H9 (cell line): ENCODE data around the gene FAM13A. TPM values are rescaled to one million over a fixed set of nuclear protein-coding genes. Genes with fewer than 3 reads are reported as not detected.

Experiments
- DNase-seq: peaks from one replicate; pipeline ENCODE4 v3.0.0-alpha.2; 2017
- H2AFZ ChIP-seq: one replicate; pipeline ENCODE4 v1.6.1; 2013; ENCODE audit warnings: mild to moderate bottlenecking, low read length, control low read depth, moderate library complexity
- H2AK5ac ChIP-seq: 2 replicates; pipeline ENCODE4 v1.6.1; 2013; ENCODE audit warnings: low read length, control low read depth, mixed read lengths; ENCODE audit not compliant: insufficient read length
- H2BK120ac ChIP-seq: one replicate; pipeline ENCODE4 v1.6.1; 2013; ENCODE audit warnings: low read depth, mild to moderate bottlenecking, low read length, control low read depth, inconsistent platforms; ENCODE audit not compliant: poor library complexity, severe bottlenecking
- H2BK12ac ChIP-seq: 2 replicates; pipeline ENCODE4 v1.6.1; 2013; ENCODE audit warnings: low read length, control low read depth, mixed read lengths, low read depth; ENCODE audit not compliant: insufficient read length
- H2BK15ac ChIP-seq: 2 replicates; pipeline ENCODE4 v1.6.1; 2013; ENCODE audit warnings: low read depth, low read length, control low read depth
- H2BK20ac ChIP-seq: one replicate; pipeline ENCODE4 v1.6.1; 2013; ENCODE audit warnings: low read depth, mild to moderate bottlenecking, low read length, control low read depth, inconsistent platforms; ENCODE audit not compliant: poor library complexity, severe bottlenecking
- H2BK5ac ChIP-seq: 2 replicates; pipeline ENCODE4 v1.6.1; 2013; ENCODE audit warnings: low read length, control low read depth, mixed read lengths; ENCODE audit not compliant: insufficient read length
- H3K14ac ChIP-seq: 2 replicates; pipeline ENCODE4 v1.6.1; 2013; ENCODE audit warnings: low read length, control low read depth; ENCODE audit not compliant: insufficient read depth
- H3K18ac ChIP-seq: 2 replicates; pipeline ENCODE4 v1.6.1; 2013; ENCODE audit warnings: low read depth, mild to moderate bottlenecking, mixed read lengths, low read length, control low read depth; ENCODE audit not compliant: insufficient read length
- H3K23ac ChIP-seq: 2 replicates; pipeline ENCODE4 v1.6.1; 2013; ENCODE audit warnings: low read length, control low read depth, mixed read lengths, low read depth; ENCODE audit not compliant: insufficient read length
- H3K23me2 ChIP-seq: 2 replicates; pipeline ENCODE4 v1.6.1; 2013; ENCODE audit warnings: low read depth, mild to moderate bottlenecking, mixed read lengths, low read length, control low read depth; ENCODE audit not compliant: insufficient read length, poor library complexity, severe bottlenecking
- H3K27ac ChIP-seq: 2 replicates; pipeline ENCODE4 v1.5.1; 2013; ENCODE audit warnings: low read length, control low read depth, mixed read lengths, low read depth; ENCODE audit not compliant: insufficient read length
- H3K27me3 ChIP-seq: 2 replicates; pipeline ENCODE4 v1.6.1; 2013; ENCODE audit warnings: low read length, control low read depth, inconsistent platforms; ENCODE audit not compliant: insufficient read depth
- H3K4ac ChIP-seq: 2 replicates; pipeline ENCODE4 v1.6.1; 2013; ENCODE audit warnings: low read depth, mild to moderate bottlenecking, control low read depth, inconsistent platforms, low read length, moderate library complexity
- H3K4me1 ChIP-seq: 2 replicates; pipeline ENCODE4 v1.6.1; 2013; ENCODE audit warnings: low read length, control low read depth, inconsistent platforms; ENCODE audit not compliant: insufficient read depth
- H3K4me2 ChIP-seq: 2 replicates; pipeline ENCODE4 v1.6.1; 2013; ENCODE audit warnings: low read length, control low read depth, mixed read lengths; ENCODE audit not compliant: insufficient read length, insufficient read depth
- H3K56ac ChIP-seq: 2 replicates; pipeline ENCODE4 v1.6.1; 2013; ENCODE audit warnings: low read depth, mild to moderate bottlenecking, mixed read lengths, low read length, control low read depth; ENCODE audit not compliant: insufficient read length
- H3K79me1 ChIP-seq: 2 replicates; pipeline ENCODE4 v1.6.1; 2013; ENCODE audit warnings: low read depth, mild to moderate bottlenecking, moderate library complexity, low read length, control low read depth, inconsistent platforms; ENCODE audit not compliant: insufficient read depth, poor library complexity, severe bottlenecking
- H3K79me2 ChIP-seq: 2 replicates; pipeline ENCODE4 v1.6.1; 2013; ENCODE audit warnings: low read length, control low read depth, inconsistent platforms; ENCODE audit not compliant: insufficient read depth
- H3K9ac ChIP-seq: 2 replicates; pipeline ENCODE4 v1.6.1; 2013; ENCODE audit warnings: low read length, control low read depth, mixed read lengths; ENCODE audit not compliant: insufficient read length; ENCODE audit errors: extremely low read depth
- H3K9me3 ChIP-seq: one replicate; pipeline ENCODE4 v1.6.1; 2013; ENCODE audit warnings: low read depth, low read length, inconsistent platforms; ENCODE audit not compliant: control insufficient read depth
- H3T11ph ChIP-seq: one replicate; pipeline ENCODE4 v1.6.1; 2013; ENCODE audit warnings: mild to moderate bottlenecking, low read length, control low read depth, inconsistent platforms
- H4K20me1 ChIP-seq: one replicate; pipeline ENCODE4 v1.6.1; 2013; ENCODE audit not compliant: control insufficient read depth, insufficient read length, insufficient read depth
- H4K5ac ChIP-seq: 2 replicates; pipeline ENCODE4 v1.6.1; 2013; ENCODE audit warnings: low read depth, mild to moderate bottlenecking, mixed read lengths, low read length, control low read depth; ENCODE audit not compliant: insufficient read length
- H4K8ac ChIP-seq: replicated peaks from 2 replicates; pipeline ENCODE4 v1.6.1; 2013; ENCODE audit warnings: low read length, control low read depth, mixed read lengths, low read depth; ENCODE audit not compliant: insufficient read length
- H4K91ac ChIP-seq: 2 replicates; pipeline ENCODE4 v1.6.1; 2013; ENCODE audit warnings: low read depth, mild to moderate bottlenecking, moderate library complexity, mixed read lengths, low read length, control low read depth; ENCODE audit not compliant: insufficient read length
- H3K27ac Mint-ChIP-seq, 3 experiments: 2 replicates in 2 of 3; 3 replicates in 1 of 3; pipeline ENCODE4 v1.8.0; 2020 to 2021; ENCODE audit warnings: mixed read lengths in 3 of 3, mild to moderate bottlenecking in 1 of 3, moderate library complexity in 1 of 3
- H3K27me3 Mint-ChIP-seq: 2 replicates; pipeline ENCODE4 v1.8.0; 2021; ENCODE audit warnings: low read depth, mild to moderate bottlenecking, moderate library complexity, mixed read lengths
- H3K36me3 Mint-ChIP-seq, 3 experiments: 2 replicates in 2 of 3; 3 replicates in 1 of 3; pipeline ENCODE4 v1.8.0; 2020 to 2021; ENCODE audit warnings: low read depth in 3 of 3, mixed read lengths in 3 of 3; ENCODE audit not compliant: insufficient read depth in 1 of 3
- H3K4me1 Mint-ChIP-seq, 2 experiments: 2 replicates each; pipeline ENCODE4 v1.8.0; 2020; ENCODE audit warnings: mixed read lengths in 2 of 2
- H3K4me3 Mint-ChIP-seq, 2 experiments: 2 replicates in 1 of 2; 3 replicates in 1 of 2; pipeline ENCODE4 v1.8.0; 2020 to 2021; ENCODE audit warnings: mild to moderate bottlenecking in 2 of 2, mixed read lengths in 2 of 2, moderate library complexity in 1 of 2
- H3K9me3 Mint-ChIP-seq, 2 experiments: 2 replicates in 1 of 2; 3 replicates in 1 of 2; pipeline ENCODE4 v1.8.0; 2020; ENCODE audit warnings: mild to moderate bottlenecking in 2 of 2, mixed read lengths in 2 of 2, moderate library complexity in 1 of 2
- CTCF ChIP-seq: fragments of 200-600 bp; sonication (generic); conservative IDR thresholded peaks from 3 replicates; pipeline ENCODE4 v1.8.0; 2021; ENCODE audit warnings: antibody characterized with exemption, mild to moderate bottlenecking
- WGBS: extraction: QIAGEN DNeasy Blood & Tissue Kit; methylation state at CpG from one replicate; pipeline ENCODE4 v1.1.7; 2013; ENCODE audit warnings: missing lambda C conversion rate, low lambda C conversion rate, mixed read lengths; ENCODE audit not compliant: insufficient read length; ENCODE audit errors: extremely low coverage; 5-methylcytosine and 5-hydroxymethylcytosine counted together
- long read RNA-seq: library from polyadenylated mRNA; unstranded; transcript quantifications from one replicate; pipeline ENCODE4 v2.0.0, GENCODE V29; 2020
- total RNA-seq: library from RNA; stranded (reverse); gene quantifications from 2 replicates; pipeline ENCODE4 v1.2.1, GENCODE V29; 2021

The FAM13A gene
- 12.7 and 12.9 TPM in 2 replicates for total RNA-seq
- long read RNA-seq, partial matches to known transcripts, result 28 of 56 reads
- long read RNA-seq, other reads (novel, unspliced or antisense), result 22 of 56 reads

- TF ChIP-seq CTCF, result no peak
- DNase-seq, result peak; percentile 89
- no peak within 1 kb of the TSS for H4K5ac ChIP-seq
- H3K9ac ChIP-seq, result peak within 1 kb of the TSS; percentile 81
- H4K91ac ChIP-seq, result no peak within 1 kb of the TSS
- Mint-ChIP-seq H3K9me3 (peaks cover 7 to 8% of the 10 kb centered on the region in 2 experiments), H3K4me3 (peak within 1 kb of the TSS; percentile 82 to 95), H3K27me3 (peaks cover 9% of the 10 kb centered on the region), H3K36me3 (peaks cover 3 to 7% (median 5%) of the 10 kb centered on the region in 3 experiments; a peak in 4 of 7 replicates), H3K27ac (peak within 1 kb of the TSS; percentile 94 to 99 (median 97)), H3K4me1 (peaks cover 40% of the 10 kb centered on the region in 2 experiments)
- H4K8ac ChIP-seq, result no peak within 1 kb of the TSS
- H3K27me3 ChIP-seq, result no peaks in the 10 kb centered on the region
- H3K79me1 ChIP-seq, result peaks cover 2% of the 10 kb centered on the region
- H3K4me2 ChIP-seq, result peak within 1 kb of the TSS; percentile 61
- H3T11ph ChIP-seq, result no peak within 1 kb of the TSS
- peak within 1 kb of the TSS; percentile 87 for H3K18ac ChIP-seq
- no peaks in the 10 kb centered on the region for H3K9me3 ChIP-seq
- H3K14ac ChIP-seq, result no peak within 1 kb of the TSS
- no peak within 1 kb of the TSS for H2BK15ac ChIP-seq
- H2BK20ac ChIP-seq, result no peak within 1 kb of the TSS
- no peak within 1 kb of the TSS for H3K23ac ChIP-seq
- no peaks in the 10 kb centered on the region for H3K23me2 ChIP-seq
- no peak within 1 kb of the TSS for H2BK120ac ChIP-seq
- peaks cover under 1% of the 10 kb centered on the region; the same call in 1 of the 2 replicates for H3K4me1 ChIP-seq
- no peak within 1 kb of the TSS for H3K56ac ChIP-seq
- peak within 1 kb of the TSS; percentile 97 for H2AFZ ChIP-seq
- no peaks in the 10 kb centered on the region for H4K20me1 ChIP-seq
- H3K79me2 ChIP-seq, result peaks cover 13% of the 10 kb centered on the region
- H3K27ac ChIP-seq, result no peak within 1 kb of the TSS
- no CpG with 5 or more reads among the region's 9 CpGs for WGBS
- no peak within 1 kb of the TSS; the same call in 1 of the 2 replicates for H3K4ac ChIP-seq
- no peak within 1 kb of the TSS for H2BK5ac ChIP-seq
- no peak within 1 kb of the TSS for H2AK5ac ChIP-seq
- H2BK12ac ChIP-seq, result no peak within 1 kb of the TSS
These were observed at the start of gene FAM13A for GRCh38 chr4:89056953-89057398. TSS of gene FAM13A (minus strand) at chr4:89057185. CDS start at chr4:89056964, 221 bp downstream.
